Heart right ventricle (tissue), 16 donors: ENCODE results near the gene SMCO2. TPM values are rescaled to one million over a fixed set of nuclear protein-coding genes. Genes with fewer than 3 reads are reported as not detected.
A peak's percentile ranks its signal among the peaks of the same experiment; 100 is the strongest.

Experiments
- ATAC-seq, 8 donors: fragments of 200-7000 bp; cut with Tn5 transposase; one replicate each; pipeline ENCODE4 v1.9.1; 2020; ENCODE audit warnings: mild to moderate bottlenecking in 8 of 8, moderate library complexity in 8 of 8, moderate number of reproducible peaks in 1 of 8
- DNase-seq, 2 donors: peaks; one replicate each; pipeline ENCODE4 v3.0.0-alpha.2; 2020
- H3K27ac ChIP-seq, 10 donors: fragments of 200-600 bp; sonication (generic) in 2 of 10; one replicate each; pipeline versions ENCODE4 v1.5.0 to v1.8.0; 2020 to 2022; ENCODE audit warnings: mild to moderate bottlenecking in 3 of 10
- H3K27me3 ChIP-seq, 7 donors: fragments of 200-600 bp; one replicate each; pipeline ENCODE4 v1.8.0; 2021 to 2022; ENCODE audit warnings: mild to moderate bottlenecking in 2 of 7
- H3K36me3 ChIP-seq, 9 donors: fragments of 200-600 bp; sonication (generic) in 1 of 9; one replicate each; pipeline versions ENCODE4 v1.5.0 to v1.8.0; 2020 to 2022; ENCODE audit warnings: mild to moderate bottlenecking in 2 of 9
- H3K4me1 ChIP-seq, 9 donors: fragments of 200-600 bp; sonication (generic) in 1 of 9; one replicate each; pipeline versions ENCODE4 v1.5.0 to v1.8.0; 2020 to 2022; ENCODE audit warnings: mild to moderate bottlenecking in 4 of 9
- H3K4me3 ChIP-seq, 10 donors: fragments of 200-600 bp; sonication (generic) in 2 of 10; one replicate each; pipeline versions ENCODE4 v1.5.0 to v1.8.0; 2020 to 2022; ENCODE audit warnings: mild to moderate bottlenecking in 7 of 10, moderate library complexity in 2 of 10
- H3K9me3 ChIP-seq, 11 donors: fragments of 200-600 bp in 10 of 11; sonication (generic) in 2 of 11; one replicate each; pipeline versions ENCODE4 v1.5.0 to v1.8.0; 2013 to 2022; ENCODE audit warnings: mild to moderate bottlenecking in 2 of 11, control low read depth in 1 of 11, moderate library complexity in 1 of 11
- CTCF ChIP-seq, 9 donors: fragments of 200-600 bp; sonication (generic) in 2 of 9; IDR thresholded peaks; one replicate each; pipeline versions ENCODE4 v1.5.0 to v1.8.0; 2021 to 2022; ENCODE audit warnings: antibody characterized with exemption in 9 of 9, mild to moderate bottlenecking in 5 of 9, moderate library complexity in 1 of 9
- WGBS, 2 donors: extraction: QIAGEN DNeasy Blood & Tissue Kit; methylation state at CpG; one replicate each; pipeline ENCODE4 v1.1.7; 2013; ENCODE audit warnings: inconsistent platforms in 1 of 2; 5-methylcytosine and 5-hydroxymethylcytosine counted together
- intact Hi-C, 10 donors: fragments of 100-400 bp; cut with DNase I; formaldehyde crosslinking; loops; one replicate each; pipeline versions ENCODE4 v1.11.1 to v1.14.2; 2022
- polyA plus RNA-seq, 2 donors: library from polyadenylated mRNA; stranded (reverse); fragments of 200-250 nt; gene quantifications; one replicate each; pipeline ENCODE4 v1.2.3, GENCODE V29; 2013
- total RNA-seq, 10 donors: library from RNA; stranded (reverse); fragmentation: NEBNext Ultra II Directional in 3 of 10; extraction: Animal tissue kit (Norgen Biotek cat#: 25700) in 3 of 10; gene quantifications; one replicate each; pipeline versions ENCODE4 v1.2.1 to v1.2.4, GENCODE V29; 2021 to 2023
- donor health status: Arrhythmogenic right ventricular cardiomyopathy.
- donor health status: ischemic (EF 13 %, LVEDD 7.1; RV severe dilation, severe dysfunction).
- donor health status: healthy with polysubstance abuse.
- donor health status: DM: no; HTN: yes; CAD: no.
- donor health status: DM: no; HTN: no; CAD: no.
- donor health status: ischemic (EF 25% LVEDD 6.9; RV normal size, moderate dysfunction).
- donor health status: ischemic (EF 25% LVEDD 5.7; RV mildly dilated, moderate dysfunction).
- donor health status: healthy.
- donor health status: DM: yes; HTN: yes; CAD: no.
- donor health status: Ischemic cardiomyopathy.
- donor health status: ischemic (EF 35%, LVEDD 5.7; RV mildly dilated, moderate dysfunction).
- donor health status: nonischemic (EF 11% LVEDD 7.7; RV severe dilation, severe dysfunction).
- donor health status: DM: yes; HTN: yes; CAD: no.
- donor health status: PGD.
- donor health status: ischemic (EF 29% LVEDD 5.4; RV normal size, mild dysfunction).
- donor health status: nonischemic (EF 23%, LVEDD 6.1; RV moderate dilation, normal function).

SMCO2 gene
- total and polyA plus RNA-seq, 12 donors = 0.04 to 1.3 (median 0.48) TPM; not detected in 8

- 68 to 95% methylated on average over 4 of the region's 4 CpGs for WGBS, 2 donors
- no peak overlapping the region for H3K4me3 ChIP-seq
- H3K36me3 ChIP-seq = no peaks in the 10 kb centered on the region
- ATAC-seq (no peak), DNase-seq (no peak)
- H3K27me3 ChIP-seq = no peaks in the 10 kb centered on the region
- peak overlapping the region in 1 of 10 donors; percentile 32 for H3K27ac ChIP-seq
- peaks cover 0 to 24% (median 16%) of the 10 kb centered on the region in 11 donors for H3K9me3 ChIP-seq
- intact Hi-C loops = no loop called here
- no peak for TF ChIP-seq CTCF (IDR thresholded peaks at IDR 0.05)
- H3K4me1 ChIP-seq = peaks cover 0 to 22% (median 12%) of the 10 kb centered on the region in 9 donors
Measured at GRCh38 chr12:27472604-27473003, 26.1 kb downstream of the SMCO2 start.

DNA sequence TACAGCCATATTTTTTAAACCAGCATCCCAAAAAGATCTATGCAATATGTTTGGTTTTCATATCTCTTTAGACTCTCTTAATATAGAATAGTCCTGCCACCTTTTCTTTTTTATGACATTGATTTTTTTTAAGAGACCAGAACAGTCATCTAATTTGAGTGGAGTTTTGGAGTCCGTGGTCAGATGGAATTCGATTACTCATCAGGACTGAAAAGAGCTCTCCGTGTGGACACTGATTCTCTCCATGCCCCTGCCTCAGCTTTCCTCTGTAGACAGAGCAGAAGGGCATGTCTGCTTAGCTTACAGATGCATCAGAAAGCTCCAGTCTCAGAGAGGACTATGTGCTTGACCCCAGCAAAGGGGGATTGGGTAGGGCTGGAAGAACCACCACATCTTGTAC lies 27.8 kb downstream of the SMCO2 start:
- intact Hi-C loops = no loop called here

GRCh38 chr12:27477049-27477448 lies 30.5 kb downstream of the SMCO2 start:
- intact Hi-C loops = no loop called here
- peaks cover 0 to 22% (median 12%) of the 10 kb centered on the region in 9 donors for H3K4me1 ChIP-seq
- TF ChIP-seq CTCF (IDR thresholded peaks at IDR 0.05) = no peak
- ATAC-seq (no peak), DNase-seq (no peak)
- no peaks in the 10 kb centered on the region for H3K36me3 ChIP-seq
- H3K27ac ChIP-seq = no peak overlapping the region
- H3K27me3 ChIP-seq = no peaks in the 10 kb centered on the region
- peaks cover 0 to 35% (median 24%) of the 10 kb centered on the region in 11 donors for H3K9me3 ChIP-seq
- no peak overlapping the region for H3K4me3 ChIP-seq

More for the DNA sequence above, 27.8 kb downstream of the SMCO2 start:
- TF ChIP-seq CTCF (IDR thresholded peaks at IDR 0.05) = no peak
- no peak overlapping the region for H3K4me3 ChIP-seq
- 41 to 44% methylated on average over 3 of the region's 3 CpGs for WGBS, 2 donors
- DNase-seq (no peak), ATAC-seq (peak in 4 of 8 donors; percentile 22 to 59 (median 46))
- H3K36me3 ChIP-seq = no peaks in the 10 kb centered on the region
- peaks cover 0 to 35% (median 24%) of the 10 kb centered on the region in 11 donors for H3K9me3 ChIP-seq
- H3K4me1 ChIP-seq = peaks cover 0 to 22% (median 12%) of the 10 kb centered on the region in 9 donors
- peak overlapping the region in 4 of 10 donors; percentile 5 to 48 (median 26) for H3K27ac ChIP-seq
- no peaks in the 10 kb centered on the region for H3K27me3 ChIP-seq

- TF ChIP-seq CTCF (IDR thresholded peaks at IDR 0.05) = no peak
- DNase-seq (no peak), ATAC-seq (peak in 5 of 8 donors; percentile 22 to 89 (median 56))
Measured at GRCh38 chr12:27478949-27479348, 32.4 kb downstream of the SMCO2 start.

More at GRCh38 chr12:27478949-27479348, 32.4 kb downstream of the SMCO2 start:
- H3K9me3 ChIP-seq = peaks cover 0 to 35% (median 24%) of the 10 kb centered on the region in 11 donors
- H3K4me1 ChIP-seq = peaks cover 0 to 10% (median 8%) of the 10 kb centered on the region in 9 donors
- H3K4me3 ChIP-seq = no peak overlapping the region
- no peaks in the 10 kb centered on the region for H3K27me3 ChIP-seq
- intact Hi-C loops = no loop called here
- H3K36me3 ChIP-seq = no peaks in the 10 kb centered on the region
- no peak overlapping the region for H3K27ac ChIP-seq
